Measurements from ENCODE around the gene TRIOBP.

TRIOBP gene

GRCh38 chr22:37661160-37661924 is 35.5 kb upstream of the TRIOBP start:
- no peak overlapping the region for H3K4me3 ChIP-seq (ENCODE audit: low read length)
- DNase-seq (ENCODE audit: low read depth): no peak

GRCh38 chr22:37662039-37662438 is 34.8 kb upstream of the TRIOBP start:
- no peak for TF ChIP-seq CTCF (IDR thresholded peaks at IDR 0.05; ENCODE audit: insufficient read depth, low read depth, low read length, missing control alignments)
- no peak overlapping the region for H3K4me3 ChIP-seq (ENCODE audit: low read length)
- DNase-seq (ENCODE audit: low read depth): no peak

More at GRCh38 chr22:37661160-37661924, 35.5 kb upstream of the TRIOBP start:
- TF ChIP-seq CTCF (IDR thresholded peaks at IDR 0.05; ENCODE audit: insufficient read depth, low read depth, low read length, missing control alignments): peak; percentile 58

- no peak overlapping the region for H3K4me3 ChIP-seq (ENCODE audit: low read length)
- no peak for DNase-seq (ENCODE audit: low read depth)
- TF ChIP-seq CTCF (IDR thresholded peaks at IDR 0.05; ENCODE audit: insufficient read depth, low read depth, low read length, missing control alignments): no peak
These were observed 33.2 kb upstream of the TRIOBP start for GRCh38 chr22:37663521-37664140.

GRCh38 chr22:37664249-37665101 is 32.4 kb upstream of the TRIOBP start:
- DNase-seq (ENCODE audit: low read depth): no peak
- no peak overlapping the region for H3K4me3 ChIP-seq (ENCODE audit: low read length)
- TF ChIP-seq CTCF (IDR thresholded peaks at IDR 0.05; ENCODE audit: insufficient read depth, low read depth, low read length, missing control alignments): no peak

GRCh38 chr22:37665487-37665886 is 31.4 kb upstream of the TRIOBP start:
- no peak overlapping the region for H3K4me3 ChIP-seq (ENCODE audit: low read length)
- TF ChIP-seq CTCF (IDR thresholded peaks at IDR 0.05; ENCODE audit: insufficient read depth, low read depth, low read length, missing control alignments): no peak
- DNase-seq (ENCODE audit: low read depth): no peak

- no peak for TF ChIP-seq CTCF (IDR thresholded peaks at IDR 0.05; ENCODE audit: insufficient read depth, low read depth, low read length, missing control alignments)
- no peak overlapping the region for H3K4me3 ChIP-seq (ENCODE audit: low read length)
- DNase-seq (ENCODE audit: low read depth): no peak
These were observed 27.3 kb upstream of the TRIOBP start for GRCh38 chr22:37669586-37669985.

Measured in epithelial cell of esophagus (primary cell).